Smooth muscle cell (in vitro differentiated cells): ENCODE data around the gene ASCC3. TPM values are rescaled to one million over a fixed set of nuclear protein-coding genes. Genes with fewer than 3 reads are reported as not detected.

Source experiments
- DNase-seq: peaks from one replicate; lab custom pipeline; 2025; ENCODE audit not compliant: unreplicated experiment; lab: John Stamatoyannopoulos, UW
- H2AFZ ChIP-seq: fragments of 200-600 bp; sonication (generic); 2 replicates; pipeline ENCODE4 v1.6.0; 2016; ENCODE audit warnings: antibody characterized with exemption, low read depth, mild to moderate bottlenecking
- H3F3A ChIP-seq: fragments of 200-600 bp; sonication (generic); 2 replicates; pipeline ENCODE4 v1.6.0; 2017; ENCODE audit warnings: antibody characterized with exemption, low read depth
- H3K27ac ChIP-seq: fragments of 200-600 bp; sonication (generic); 2 replicates; pipeline ENCODE4 v1.5.1; 2016; ENCODE audit warnings: low read depth, mild to moderate bottlenecking
- H3K27me3 ChIP-seq: fragments of 200-600 bp; sonication (generic); 2 replicates; pipeline ENCODE4 v1.6.1; 2016; ENCODE audit warnings: low read depth, mild to moderate bottlenecking
- H3K36me3 ChIP-seq: fragments of 200-600 bp; sonication (generic); 2 replicates; pipeline ENCODE4 v1.5.1; 2016; ENCODE audit warnings: low read depth
- H3K4me1 ChIP-seq: fragments of 200-600 bp; sonication (generic); 2 replicates; pipeline ENCODE4 v1.5.1; 2016; ENCODE audit warnings: low read depth
- H3K4me2 ChIP-seq: fragments of 200-600 bp; sonication (generic); 2 replicates; pipeline ENCODE4 v1.6.0; 2016; ENCODE audit warnings: mild to moderate bottlenecking
- H3K4me3 ChIP-seq: fragments of 200-600 bp; sonication (generic); 2 replicates; pipeline ENCODE4 v1.5.1; 2016; ENCODE audit warnings: mild to moderate bottlenecking
- H3K79me2 ChIP-seq: fragments of 200-600 bp; sonication (generic); 2 replicates; pipeline ENCODE4 v1.6.0; 2016; ENCODE audit warnings: low read depth, mild to moderate bottlenecking
- H3K9ac ChIP-seq: fragments of 200-600 bp; sonication (generic); 2 replicates; pipeline ENCODE4 v1.6.0; 2016; ENCODE audit warnings: low read depth
- H3K9me3 ChIP-seq: fragments of 200-600 bp; sonication (generic); replicated peaks from 2 replicates; pipeline ENCODE4 v1.5.1; 2016; ENCODE audit warnings: low read depth
- H4K20me1 ChIP-seq: fragments of 200-600 bp; sonication (generic); 2 replicates; pipeline ENCODE4 v1.6.0; 2016; ENCODE audit warnings: low read depth
- WGBS: methylation state at CpG from one replicate; pipeline ENCODE4 v1.1.7; 2016; ENCODE audit warnings: low lambda C conversion rate; 5-methylcytosine and 5-hydroxymethylcytosine counted together
- polyA plus RNA-seq: library from polyadenylated mRNA; unstranded; fragments of >200 nt; fragmentation: Nextera tagmentation; extraction: Ambion mirVana; gene quantifications from 2 replicates; pipeline ENCODE4 v1.2.1, GENCODE V29; 2016
- total RNA-seq: library from RNA; depleted of rRNA; stranded (reverse); fragments of >200 nt; gene quantifications from 2 replicates; pipeline ENCODE4 v1.2.3, GENCODE V29; 2014
- TF ChIP-seq, protein P1 (sequence below): fragments of 200-600 bp; sonication (generic); IDR thresholded peaks from 2 replicates; pipeline ENCODE4 v1.5.1; 2017; ENCODE audit warnings: borderline replicate concordance, mild to moderate bottlenecking, antibody characterized with exemption; ENCODE audit not compliant: insufficient read depth, poor library complexity, severe bottlenecking

Gene ASCC3
- total and polyA plus RNA-seq, 2 experiments from 2014 or later, result 59.0 to 116 TPM

- peaks cover 4% of the 10 kb centered on the region for H3K79me2 ChIP-seq
- no peak overlapping the region for H2AFZ ChIP-seq
- no peaks in the 10 kb centered on the region for H3K9me3 ChIP-seq
- H3K4me3 ChIP-seq, result no peak overlapping the region
- TF ChIP-seq, protein P1, sequence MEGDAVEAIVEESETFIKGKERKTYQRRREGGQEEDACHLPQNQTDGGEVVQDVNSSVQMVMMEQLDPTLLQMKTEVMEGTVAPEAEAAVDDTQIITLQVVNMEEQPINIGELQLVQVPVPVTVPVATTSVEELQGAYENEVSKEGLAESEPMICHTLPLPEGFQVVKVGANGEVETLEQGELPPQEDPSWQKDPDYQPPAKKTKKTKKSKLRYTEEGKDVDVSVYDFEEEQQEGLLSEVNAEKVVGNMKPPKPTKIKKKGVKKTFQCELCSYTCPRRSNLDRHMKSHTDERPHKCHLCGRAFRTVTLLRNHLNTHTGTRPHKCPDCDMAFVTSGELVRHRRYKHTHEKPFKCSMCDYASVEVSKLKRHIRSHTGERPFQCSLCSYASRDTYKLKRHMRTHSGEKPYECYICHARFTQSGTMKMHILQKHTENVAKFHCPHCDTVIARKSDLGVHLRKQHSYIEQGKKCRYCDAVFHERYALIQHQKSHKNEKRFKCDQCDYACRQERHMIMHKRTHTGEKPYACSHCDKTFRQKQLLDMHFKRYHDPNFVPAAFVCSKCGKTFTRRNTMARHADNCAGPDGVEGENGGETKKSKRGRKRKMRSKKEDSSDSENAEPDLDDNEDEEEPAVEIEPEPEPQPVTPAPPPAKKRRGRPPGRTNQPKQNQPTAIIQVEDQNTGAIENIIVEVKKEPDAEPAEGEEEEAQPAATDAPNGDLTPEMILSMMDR, result no peak
- H3F3A ChIP-seq, result no peaks in the 10 kb centered on the region
- peaks cover 14% of the 10 kb centered on the region for H4K20me1 ChIP-seq
- WGBS, result 98% methylated on average over 2 of the region's 2 CpGs
- H3K27me3 ChIP-seq, result no peaks in the 10 kb centered on the region
- H3K4me2 ChIP-seq, result no peak overlapping the region
- H3K9ac ChIP-seq, result no peak overlapping the region
- H3K27ac ChIP-seq, result peak overlapping the region; percentile 17
- no peaks in the 10 kb centered on the region for H3K36me3 ChIP-seq
- H3K4me1 ChIP-seq, result no peaks in the 10 kb centered on the region
- no peak for DNase-seq
These were observed 105.5 kb downstream of the ASCC3 start for GRCh38 chr6:100775667-100776066.

DNA sequence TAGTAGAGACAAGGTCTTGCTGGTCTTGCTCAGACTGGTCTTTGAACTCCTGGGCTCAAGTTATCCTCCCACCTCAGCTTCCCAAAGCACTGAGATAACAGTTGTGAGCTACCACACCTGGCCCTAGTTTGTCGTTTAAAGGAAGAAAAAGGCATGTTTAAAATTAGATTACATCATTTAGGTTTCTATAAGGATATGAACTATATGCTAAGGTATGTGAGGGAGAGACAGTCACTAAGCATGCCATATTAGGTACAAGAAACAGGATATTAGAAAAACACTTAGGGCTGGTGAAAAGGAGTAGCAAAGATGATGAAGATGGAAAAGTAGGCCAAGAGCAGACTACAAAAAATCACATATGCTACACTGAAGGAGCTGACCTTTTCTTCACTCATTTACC is 106.4 kb downstream of the ASCC3 start:
- H3K4me2 ChIP-seq, result no peak overlapping the region
- TF ChIP-seq, protein P1, result no peak
- H3K9me3 ChIP-seq, result no peaks in the 10 kb centered on the region
- H3F3A ChIP-seq, result no peaks in the 10 kb centered on the region
- H3K27me3 ChIP-seq, result no peaks in the 10 kb centered on the region
- no peak overlapping the region for H3K4me3 ChIP-seq
- DNase-seq, result no peak
- H2AFZ ChIP-seq, result no peak overlapping the region
- H4K20me1 ChIP-seq, result peaks cover 9% of the 10 kb centered on the region
- peaks cover 4% of the 10 kb centered on the region for H3K79me2 ChIP-seq
- peak overlapping the region; percentile 17 for H3K27ac ChIP-seq
- WGBS, result 0% methylated on average over 1 of the region's 1 CpG
- no peaks in the 10 kb centered on the region for H3K36me3 ChIP-seq
- H3K4me1 ChIP-seq, result no peaks in the 10 kb centered on the region
- no peak overlapping the region for H3K9ac ChIP-seq

- Histone ChIP-seq H2AFZ (no peak overlapping the region), H4K20me1 (peaks cover 12% of the 10 kb centered on the region), H3K4me2 (no peak overlapping the region), H3K79me2 (peaks cover 12% of the 10 kb centered on the region), H3K4me3 (no peak overlapping the region), H3K4me1 (no peaks in the 10 kb centered on the region), H3K27ac (no peak overlapping the region), H3F3A (no peaks in the 10 kb centered on the region), H3K27me3 (no peaks in the 10 kb centered on the region), H3K9ac (no peak overlapping the region), H3K36me3 (peaks cover 23% of the 10 kb centered on the region), H3K9me3 (no peaks in the 10 kb centered on the region)
- DNase-seq, result no peak
- WGBS, result 100% methylated on average over 1 of the region's 1 CpG
- TF ChIP-seq, protein P1, result no peak
These were observed 112.2 kb downstream of the ASCC3 start for GRCh38 chr6:100768816-100769351.

DNA sequence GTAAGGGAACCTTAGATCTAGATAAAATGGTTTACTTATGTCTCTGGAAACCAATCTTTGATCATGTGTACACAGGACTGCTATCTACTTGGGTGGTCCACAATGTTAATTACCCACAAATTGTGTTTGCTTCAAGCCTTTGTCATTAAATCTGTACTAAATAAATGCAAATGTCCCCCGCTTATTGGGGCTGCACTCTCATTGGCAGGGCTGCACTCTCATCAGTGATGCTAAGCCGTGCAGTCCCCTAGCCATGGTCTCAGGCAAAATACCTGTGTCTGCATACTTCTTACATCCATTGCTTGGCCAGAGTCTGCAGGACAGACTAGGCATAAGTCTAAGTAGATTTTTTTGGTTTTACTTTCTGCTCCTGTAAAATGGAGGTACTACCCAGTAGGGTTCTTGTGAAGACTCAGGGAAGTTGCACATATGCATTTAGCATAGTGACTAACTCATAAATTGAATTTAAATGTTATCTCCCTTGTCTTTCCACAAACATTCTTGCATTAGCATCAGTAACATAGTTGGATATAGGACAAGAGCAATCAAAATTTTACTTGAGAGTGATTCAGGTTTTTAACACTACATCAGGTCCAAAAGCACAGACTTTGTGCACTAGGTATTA is 117.4 kb downstream of the ASCC3 start:
- 100% methylated on average over 2 of the region's 2 CpGs for WGBS

More for the DNA sequence above, 117.4 kb downstream of the ASCC3 start:
- no peak overlapping the region for H3K4me2 ChIP-seq
- TF ChIP-seq, protein P1, result no peak
- peaks cover 3% of the 10 kb centered on the region for H3F3A ChIP-seq
- H3K79me2 ChIP-seq, result peaks cover 11% of the 10 kb centered on the region
- H4K20me1 ChIP-seq, result peaks cover 15% of the 10 kb centered on the region
- H3K36me3 ChIP-seq, result peaks cover 48% of the 10 kb centered on the region
- no peak overlapping the region for H2AFZ ChIP-seq
- H3K27me3 ChIP-seq, result no peaks in the 10 kb centered on the region
- H3K4me1 ChIP-seq, result no peaks in the 10 kb centered on the region
- H3K9ac ChIP-seq, result no peak overlapping the region
- no peaks in the 10 kb centered on the region for H3K9me3 ChIP-seq
- no peak overlapping the region for H3K27ac ChIP-seq
- DNase-seq, result no peak
- H3K4me3 ChIP-seq, result no peak overlapping the region
